Activated CD4-positive, alpha-beta T cell treated with anti-CD3 and anti-CD28 coated beads, Interleukin-2, amount 50 U/mL, for 4 hours (primary cell): ENCODE measurements around the gene LRIG3.
"Not testable (repeated sequence)": the region's sequence is repeated elsewhere in the genome, so short reads cannot be mapped to it uniquely, and the experiment has no call there.

Source experiments
- DNase-seq, 2 experiments: peaks; one replicate each; pipeline ENCODE4 v3.0.0-alpha.2; 2020

LRIG3 gene

GRCh38 chr12:58920102-58920960 lies at the start of gene LRIG3:
TSS of gene LRIG3 (minus strand) at chr12:58920504. CDS start at chr12:58920235, 269 bp downstream.
- DNase-seq: no peak

- DNase-seq: no peak
Observed at GRCh38 chr12:58969237-58969636, 48.9 kb upstream of the LRIG3 start.

- no peak for DNase-seq
Observed at GRCh38 chr12:58967561-58967960, 47.3 kb upstream of the LRIG3 start.

GRCh38 chr12:58966939-58967338 lies 46.6 kb upstream of the LRIG3 start:
- no peak for DNase-seq

DNA sequence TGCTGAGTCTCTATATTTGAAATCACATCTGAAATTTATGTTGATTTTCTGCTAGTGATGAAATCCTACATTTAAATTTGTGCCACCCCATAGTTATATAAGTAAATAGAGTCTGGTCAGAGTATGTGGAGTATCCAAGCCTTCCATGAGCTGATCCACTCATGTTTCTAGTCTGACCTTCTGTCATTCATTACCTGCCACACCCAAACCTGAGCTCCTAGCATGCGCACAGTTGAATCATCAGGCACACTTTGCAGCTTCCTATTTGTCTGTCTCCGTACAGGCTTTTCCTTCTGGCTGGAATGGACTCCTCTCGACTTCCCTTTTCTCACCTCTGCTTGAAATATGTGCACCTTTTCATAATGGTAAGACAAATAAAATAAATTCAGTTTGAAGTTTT lies 45.3 kb upstream of the LRIG3 start:
- no peak for DNase-seq

DNA sequence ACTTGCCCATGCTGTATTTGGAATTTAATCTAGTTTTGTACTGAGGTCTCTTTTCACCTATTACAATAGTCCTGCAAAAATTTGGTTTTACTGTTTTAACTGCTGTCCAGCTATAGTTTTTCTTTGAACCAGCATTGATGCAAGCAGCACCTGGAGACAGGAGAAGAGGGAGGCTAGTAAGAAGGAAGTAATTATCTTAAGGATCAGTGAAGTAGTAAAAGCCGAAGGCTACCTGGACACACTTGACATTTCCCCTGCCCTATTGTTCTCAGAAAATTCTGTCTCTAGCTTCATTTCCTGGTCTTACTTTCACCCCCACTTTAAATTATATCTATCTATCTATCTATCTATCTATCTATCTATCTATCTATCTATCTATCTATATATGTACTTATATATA lies 43.5 kb upstream of the LRIG3 start:
- no peak for DNase-seq

DNA sequence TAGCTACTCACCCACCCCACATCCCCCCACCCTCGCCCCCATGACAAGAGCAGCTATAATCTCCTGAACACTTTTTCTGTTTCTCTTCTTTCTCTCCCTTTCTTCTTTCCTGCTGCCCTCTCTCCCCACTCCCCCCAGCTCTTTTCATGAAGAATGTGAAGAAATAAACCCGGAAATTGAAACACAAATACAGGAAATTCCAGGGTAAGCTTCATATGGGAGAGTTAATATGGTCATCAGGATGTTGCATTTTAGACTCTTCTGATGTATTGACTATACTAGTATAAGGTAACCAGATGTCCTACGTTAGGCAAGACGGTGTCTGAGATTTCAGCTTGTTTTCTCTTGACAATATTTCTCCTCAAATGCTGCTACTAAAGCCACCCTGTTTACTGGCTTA lies 41.6 kb upstream of the LRIG3 start:
- no peak for DNase-seq

DNA sequence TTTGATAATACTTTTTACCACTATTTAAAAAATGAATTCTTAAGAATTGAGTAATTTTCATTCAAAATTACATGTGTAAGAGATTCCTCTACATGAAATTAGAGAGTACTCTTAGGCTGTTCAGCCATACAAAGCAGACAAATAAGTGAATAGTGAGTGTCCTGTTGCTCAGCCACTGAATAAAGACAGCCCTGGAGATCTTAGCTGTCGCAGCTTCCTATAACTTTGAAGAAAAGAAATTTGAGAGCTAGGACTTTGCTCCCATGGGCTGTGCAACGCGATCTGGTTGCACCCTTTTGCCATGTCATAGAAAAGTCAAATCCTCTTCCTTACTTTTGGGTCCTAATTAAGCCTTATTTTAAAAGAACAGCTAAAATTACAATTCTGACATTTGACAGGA lies 40.9 kb upstream of the LRIG3 start:
- no peak for DNase-seq

- no peak for DNase-seq
Observed at GRCh38 chr12:58959639-58960300, 39.5 kb upstream of the LRIG3 start.

DNA sequence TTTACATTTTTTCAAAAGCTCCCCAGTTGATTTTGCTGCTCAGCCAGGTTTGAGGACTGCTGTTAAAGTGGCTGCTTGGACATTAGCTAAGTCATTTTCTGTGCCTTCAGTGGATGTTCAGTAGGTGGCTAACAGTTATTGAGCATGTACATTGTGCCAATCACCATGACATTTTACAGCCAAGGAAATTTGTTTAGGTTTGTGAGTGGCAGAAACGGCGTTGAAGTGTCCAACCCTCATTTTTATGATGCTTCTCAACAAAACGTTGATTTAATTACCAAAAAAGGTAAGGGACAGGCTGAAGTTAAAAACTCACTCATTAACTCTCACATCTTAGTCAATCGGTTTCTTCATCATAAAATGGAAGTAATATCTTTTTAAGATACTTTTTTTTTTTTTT lies 37.0 kb upstream of the LRIG3 start:
- no peak for DNase-seq

GRCh38 chr12:58955849-58956248 lies 35.5 kb upstream of the LRIG3 start:
- DNase-seq: no peak

- no peak for DNase-seq
Observed at GRCh38 chr12:58954002-58954401, 33.7 kb upstream of the LRIG3 start.

DNA sequence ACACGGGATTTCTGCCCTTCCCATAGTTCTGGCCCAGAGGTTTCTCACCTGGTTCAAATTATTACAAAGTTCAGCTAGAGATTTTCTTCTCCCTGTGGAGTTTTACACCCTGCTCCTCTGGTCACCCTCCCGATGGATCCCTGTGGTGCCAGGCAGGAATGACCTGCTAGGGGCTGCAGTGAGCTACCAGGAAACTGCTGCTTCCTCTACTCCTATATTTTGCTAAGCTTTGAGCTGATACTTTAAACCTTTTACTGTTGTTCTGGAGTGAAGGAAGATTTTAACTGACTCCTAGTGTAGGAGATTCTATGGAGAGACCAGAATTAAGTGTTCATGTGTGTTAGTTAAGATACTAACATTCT lies 30.4 kb upstream of the LRIG3 start:
- no peak for DNase-seq

- DNase-seq: not testable (repeated sequence)
Observed at GRCh38 chr12:58949954-58950738, 29.8 kb upstream of the LRIG3 start.

DNA sequence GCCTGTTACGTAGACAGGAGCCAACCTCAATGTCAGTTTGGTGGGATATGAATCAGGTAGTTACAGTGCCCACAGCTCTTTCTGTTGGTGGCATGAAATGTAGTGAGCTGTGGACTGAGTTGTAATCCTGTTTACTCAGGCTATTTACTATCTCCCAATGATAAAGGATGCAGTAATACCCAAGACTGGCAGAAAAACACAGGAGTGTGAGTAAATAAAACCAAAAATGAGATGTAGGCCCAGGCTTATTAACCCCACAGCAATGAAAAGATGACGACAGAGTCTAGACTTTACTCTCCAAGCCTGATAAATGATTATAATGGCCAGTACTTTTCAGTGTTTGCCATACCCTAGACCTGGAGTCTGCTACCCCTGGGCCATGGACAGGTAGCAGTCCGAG lies 22.8 kb upstream of the LRIG3 start:
- DNase-seq: no peak

- DNase-seq: no peak
Observed at GRCh38 chr12:58942345-58942744, 22.0 kb upstream of the LRIG3 start.

DNA sequence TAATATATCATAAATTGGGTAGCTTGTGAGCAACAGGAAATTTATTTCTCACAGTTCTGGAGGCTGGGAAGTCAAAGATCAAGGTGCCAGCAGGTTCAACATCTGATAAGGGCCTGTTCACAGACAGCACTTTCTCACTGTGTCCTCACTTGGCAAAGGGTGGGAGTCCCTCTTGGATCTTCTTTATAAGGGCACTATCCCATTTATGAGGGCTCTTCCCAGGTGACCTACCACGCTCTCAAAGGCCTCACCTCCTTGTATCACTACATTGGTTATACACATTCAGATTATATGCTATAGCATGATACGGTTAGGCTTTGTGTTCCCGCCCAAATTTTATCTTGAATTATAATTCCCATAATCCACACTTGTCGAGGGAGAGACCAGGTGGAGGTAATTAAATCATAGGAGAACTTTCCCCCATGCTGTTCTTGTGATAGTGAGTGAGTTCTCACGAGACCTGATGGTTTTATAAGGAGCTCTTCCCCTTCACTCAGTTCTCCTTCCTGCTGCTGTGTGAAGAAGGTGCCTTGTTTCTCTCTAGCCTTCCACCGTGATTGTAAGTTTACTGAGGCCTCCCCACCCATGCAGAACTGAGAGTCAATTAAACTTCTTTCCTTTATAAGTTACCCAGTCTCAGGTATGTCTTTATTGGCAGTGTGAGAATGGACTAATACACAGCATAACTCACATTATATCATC lies 19.2 kb upstream of the LRIG3 start:
- no peak for DNase-seq

DNA sequence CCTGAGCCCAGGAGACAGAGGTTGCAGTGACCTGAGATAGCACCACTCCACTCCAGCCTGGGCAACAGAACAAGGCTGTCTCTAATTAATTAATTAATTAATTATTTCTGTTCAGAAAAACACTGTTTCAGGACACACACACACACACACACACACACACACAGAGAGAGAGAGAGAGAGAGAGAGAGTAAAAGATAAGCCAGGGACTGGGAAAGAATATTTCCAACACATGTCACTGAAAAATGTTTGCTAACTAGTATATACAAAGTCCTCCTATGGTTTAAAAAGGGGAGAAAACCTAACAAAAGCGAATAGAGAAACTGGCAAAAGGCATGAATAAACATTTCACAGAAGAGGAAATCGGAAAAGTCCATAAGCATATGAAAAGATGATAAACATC lies 18.1 kb upstream of the LRIG3 start:
- no peak for DNase-seq

- no peak for DNase-seq
Observed at GRCh38 chr12:58934528-58934927, 14.2 kb upstream of the LRIG3 start.

DNA sequence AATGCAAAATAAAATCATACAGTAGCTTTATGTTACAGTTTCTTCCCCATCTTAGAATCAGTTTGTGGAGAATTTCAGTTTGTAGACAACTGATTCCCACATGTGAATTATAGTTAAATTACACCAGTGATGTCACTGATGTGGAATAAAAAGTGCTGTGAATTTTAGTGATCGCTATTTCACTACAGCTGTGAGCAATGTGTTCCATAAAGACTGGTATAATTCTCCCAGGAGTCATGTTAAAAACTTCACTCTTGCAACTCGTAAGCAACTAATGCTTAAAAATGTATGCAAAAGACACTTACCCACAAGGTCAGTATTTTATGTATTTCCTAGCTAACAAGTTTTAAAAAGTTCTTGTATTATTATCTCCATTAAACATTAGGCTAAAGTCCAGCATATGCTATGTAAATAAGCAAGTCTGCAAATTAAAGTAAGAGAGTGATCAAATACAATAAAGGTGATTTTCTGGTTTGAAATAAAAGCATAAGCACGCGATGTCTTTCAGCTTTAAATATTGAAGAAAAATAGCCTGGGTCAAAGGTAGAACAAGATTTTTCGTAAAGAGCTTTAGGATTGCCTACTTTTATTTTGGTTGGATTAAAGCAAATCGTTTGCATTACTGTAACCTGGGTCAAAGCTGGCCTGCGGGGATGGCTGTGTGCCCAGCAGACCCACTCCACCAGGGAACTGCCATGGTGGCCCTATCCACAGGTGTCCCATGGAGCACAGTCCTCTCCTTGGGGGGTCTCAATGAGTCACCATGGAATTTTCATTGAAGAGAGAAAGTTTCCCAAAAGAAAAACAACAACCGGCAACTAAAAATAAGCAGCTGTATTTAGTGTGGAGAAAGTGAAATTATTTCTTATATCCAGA lies 12.7 kb upstream of the LRIG3 start:
- no peak for DNase-seq

- no peak for DNase-seq
Observed at GRCh38 chr12:58931518-58931917, 11.2 kb upstream of the LRIG3 start.

DNA sequence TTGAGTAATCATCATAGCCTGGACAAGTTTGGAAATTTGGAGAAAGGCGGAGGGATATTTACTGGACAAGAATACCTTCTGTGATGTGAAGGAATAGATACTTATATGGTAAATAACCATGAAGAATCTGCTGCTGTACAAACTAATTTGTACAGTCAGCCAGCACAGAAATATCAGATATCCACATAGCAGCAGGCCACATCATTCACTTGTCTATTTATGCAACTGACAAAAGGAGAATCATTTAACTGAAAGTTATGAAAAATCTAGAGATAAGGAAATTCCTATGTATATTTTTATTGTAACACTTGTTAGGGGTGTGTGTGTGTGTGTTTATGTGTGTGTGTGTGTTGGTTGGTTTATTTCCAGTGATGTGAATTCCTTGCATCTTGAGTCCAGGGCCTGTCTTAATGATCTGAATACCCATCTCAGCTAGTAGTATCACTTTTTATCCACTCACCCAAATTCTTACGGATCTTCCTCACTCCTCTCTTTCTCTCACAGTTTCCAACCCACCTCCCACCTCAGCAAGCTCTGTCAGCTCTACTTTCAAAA lies 10.5 kb upstream of the LRIG3 start:
- no peak for DNase-seq
